Measurements from ENCODE around the gene AQR. TPM values are rescaled to one million over a fixed set of nuclear protein-coding genes. Genes with fewer than 3 reads are reported as not detected.
"Not testable (repeated sequence)": the region's sequence is repeated elsewhere in the genome, so short reads cannot be mapped to it uniquely, and the experiment has no call there.

The AQR gene
- total and polyA plus RNA-seq, 11 donors, result 5.3 to 16.0 (median 12.0) TPM

GRCh38 chr15:34944936-34945335 is 24.6 kb downstream of the AQR start:
- ATAC-seq (no peak), DNase-seq (no peak)
- H3K27ac ChIP-seq, result no peak overlapping the region
- no peaks in the 10 kb centered on the region for H3K27me3 ChIP-seq
- no peak overlapping the region for H3K4me3 ChIP-seq
- TF ChIP-seq CTCF (IDR thresholded peaks at IDR 0.05) (no peak), POLR2A (IDR thresholded peaks at IDR 0.05) (no peak)
- intact Hi-C loops (cut with DNase I), result no loop called here
- no peaks in the 10 kb centered on the region for H3K9me3 ChIP-seq
- peaks cover 0 to 78% (median 67%) of the 10 kb centered on the region in 9 donors for H3K36me3 ChIP-seq
- WGBS, 4 donors, result 89 to 95% (median 92%) methylated on average over 3 of the region's 3 CpGs
- H3K4me1 ChIP-seq, result peaks cover 0 to 6% (median 0%) of the 10 kb centered on the region in 12 donors

- H3K4me1 ChIP-seq, result peaks cover 0 to 6% (median 0%) of the 10 kb centered on the region in 12 donors
- H3K36me3 ChIP-seq, result peaks cover 0 to 88% (median 79%) of the 10 kb centered on the region in 9 donors
- no peak for ATAC-seq
- no peak for DNase-seq
- intact Hi-C loops (cut with DNase I), result no loop called here
- H3K27me3 ChIP-seq, result no peaks in the 10 kb centered on the region
- H3K27ac ChIP-seq, result no peak overlapping the region
- H3K4me3 ChIP-seq, result no peak overlapping the region
- no peak for TF ChIP-seq POLR2A (IDR thresholded peaks at IDR 0.05)
- TF ChIP-seq CTCF (IDR thresholded peaks at IDR 0.05), result no peak
- H3K9me3 ChIP-seq, result no peaks in the 10 kb centered on the region
These were observed 25.8 kb downstream of the AQR start for GRCh38 chr15:34943711-34944110.

GRCh38 chr15:34943264-34943663 is 26.3 kb downstream of the AQR start:
- H3K4me3 ChIP-seq; DNase-seq; ATAC-seq; H3K27me3 ChIP-seq; H3K9me3 ChIP-seq; H3K27ac ChIP-seq; intact Hi-C loops (cut with DNase I); H3K4me1 ChIP-seq: not testable (repeated sequence)
- H3K36me3 ChIP-seq, result peaks cover 0 to 88% (median 82%) of the 10 kb centered on the region in 9 donors

- Histone ChIP-seq H3K9me3 (no peaks in the 10 kb centered on the region), H3K27ac (no peak overlapping the region), H3K36me3 (peaks cover 0 to 88% (median 82%) of the 10 kb centered on the region in 9 donors), H3K4me1 (peaks cover 0 to 6% (median 0%) of the 10 kb centered on the region in 12 donors), H3K27me3 (no peaks in the 10 kb centered on the region), H3K4me3 (no peak overlapping the region)
- TF ChIP-seq POLR2A (IDR thresholded peaks at IDR 0.05) (no peak), CTCF (IDR thresholded peaks at IDR 0.05) (no peak)
- intact Hi-C loops (cut with DNase I), result no loop called here
- WGBS, 4 donors, result 63 to 72% (median 66%) methylated on average over 6 of the region's 6 CpGs
- DNase-seq (no peak), ATAC-seq (no peak)
These were observed 27.2 kb downstream of the AQR start for GRCh38 chr15:34942363-34942762.

GRCh38 chr15:34941831-34942230 is 27.7 kb downstream of the AQR start:
- TF ChIP-seq CTCF (IDR thresholded peaks at IDR 0.05) (no peak), POLR2A (IDR thresholded peaks at IDR 0.05) (no peak)
- Histone ChIP-seq H3K27ac (no peak overlapping the region), H3K27me3 (no peaks in the 10 kb centered on the region), H3K4me1 (peaks cover 0 to 6% (median 0%) of the 10 kb centered on the region in 12 donors), H3K36me3 (peaks cover 0 to 92% (median 87%) of the 10 kb centered on the region in 9 donors), H3K9me3 (no peaks in the 10 kb centered on the region), H3K4me3 (no peak overlapping the region)
- WGBS, 4 donors, result 64 to 78% (median 68%) methylated on average over 3 of the region's 3 CpGs
- ATAC-seq (no peak), DNase-seq (no peak)
- intact Hi-C loops (cut with DNase I), result no loop called here

Measured in heart left ventricle (tissue), 16 donors.